Karpas-422 (cell line): ENCODE results near the gene TFIP11. TPM values are rescaled to one million over a fixed set of nuclear protein-coding genes. Genes with fewer than 3 reads are reported as not detected.

Source experiments
- DNase-seq: peaks from one replicate; pipeline ENCODE4 v3.0.0-alpha.2; 2015
- H2AFZ ChIP-seq: fragments of 200-600 bp; sonication (generic); 2 replicates; pipeline ENCODE4 v1.6.1; 2014; ENCODE audit warnings: antibody characterized with exemption, low read length, mixed read lengths
- H3K27ac ChIP-seq: fragments of 200-600 bp; sonication (generic); 2 replicates; pipeline ENCODE4 v1.5.1; 2014; ENCODE audit warnings: mild to moderate bottlenecking, low read length, moderate library complexity
- H3K27me3 ChIP-seq: fragments of 200-600 bp; sonication (generic); 2 replicates; pipeline ENCODE4 v1.6.1; 2014; ENCODE audit warnings: low read length, mixed read lengths
- H3K36me3 ChIP-seq: fragments of 200-600 bp; sonication (generic); 2 replicates; pipeline ENCODE4 v1.6.1; 2014; ENCODE audit warnings: low read length, mixed read lengths; ENCODE audit not compliant: insufficient read depth
- H3K4me1 ChIP-seq: fragments of 200-600 bp; sonication (generic); 2 replicates; pipeline ENCODE4 v1.6.1; 2014; ENCODE audit warnings: mild to moderate bottlenecking, low read length, mixed read lengths
- H3K4me2 ChIP-seq: fragments of 200-600 bp; sonication (generic); 2 replicates; pipeline ENCODE4 v1.6.1; 2014; ENCODE audit warnings: low read length, low read depth, mild to moderate bottlenecking; ENCODE audit not compliant: poor library complexity, severe bottlenecking
- H3K4me3 ChIP-seq: fragments of 200-600 bp; sonication (generic); 2 replicates; pipeline ENCODE4 v1.5.1; 2014; ENCODE audit warnings: mild to moderate bottlenecking, antibody characterized with exemption, low read length, mixed read lengths
- H3K79me2 ChIP-seq: fragments of 200-600 bp; sonication (generic); 2 replicates; pipeline ENCODE4 v1.6.1; 2014; ENCODE audit warnings: mild to moderate bottlenecking, low read length, mixed read lengths
- H3K9ac ChIP-seq: fragments of 200-600 bp; sonication (generic); 2 replicates; pipeline ENCODE4 v1.6.0; 2014; ENCODE audit warnings: low read length
- H3K9me2 ChIP-seq: fragments of 200-600 bp; sonication (generic), shearing (Covaris generic); replicated peaks from 2 replicates; pipeline ENCODE4 v1.6.0; 2014; ENCODE audit warnings: mild to moderate bottlenecking, low read length, moderate library complexity; ENCODE audit not compliant: insufficient read depth
- H3K9me3 ChIP-seq: fragments of 300-700, 200-600 bp; sonication (generic); 2 replicates; pipeline ENCODE4 v1.6.1; 2014; ENCODE audit warnings: low read length, mixed read lengths
- H4K20me1 ChIP-seq: fragments of 200-600 bp; sonication (generic); 2 replicates; pipeline ENCODE4 v1.6.1; 2014; ENCODE audit warnings: mild to moderate bottlenecking, antibody characterized with exemption, low read length, low read depth; ENCODE audit not compliant: insufficient read depth
- total RNA-seq: library from RNA; depleted of rRNA; stranded (reverse); fragments of >200 nt; shearing (Covaris generic); gene quantifications from 2 replicates; pipeline ENCODE4 v1.2.3, GENCODE V29; 2014; ENCODE audit warnings: low replicate concordance

The TFIP11 gene
- total RNA-seq, 1 experiment from 2014 or later: 46.0 TPM

GRCh38 chr22:26464312-26464711 is 48.0 kb downstream of the TFIP11 start:
- DNase-seq: no peak
- Histone ChIP-seq H3K27me3 (no peaks in the 10 kb centered on the region), H3K36me3 (peaks cover 37% of the 10 kb centered on the region; the same call in 1 of the 2 replicates), H3K9me2 (no peaks in the 10 kb centered on the region), H3K9ac (no peak overlapping the region), H3K79me2 (peaks cover 23% of the 10 kb centered on the region), H3K4me3 (no peak overlapping the region), H4K20me1 (no peaks in the 10 kb centered on the region), H3K27ac (no peak overlapping the region), H2AFZ (no peak overlapping the region), H3K4me1 (0 out of 2 replicates have a peak, but pooled peaks cover 7% of the 10 kb centered on the region), H3K4me2 (no peak overlapping the region), H3K9me3 (no peaks in the 10 kb centered on the region)

GRCh38 chr22:26463688-26464087 is 48.6 kb downstream of the TFIP11 start:
- Histone ChIP-seq H3K9me2 (no peaks in the 10 kb centered on the region), H3K79me2 (peaks cover 28% of the 10 kb centered on the region), H3K9me3 (no peaks in the 10 kb centered on the region), H3K27me3 (no peaks in the 10 kb centered on the region), H3K36me3 (peaks cover 32% of the 10 kb centered on the region; the same call in 1 of the 2 replicates), H3K4me1 (0 out of 2 replicates have a peak, but pooled peaks cover 7% of the 10 kb centered on the region), H2AFZ (no peak overlapping the region), H3K4me3 (no peak overlapping the region), H3K27ac (no peak overlapping the region), H3K4me2 (no peak overlapping the region), H4K20me1 (no peaks in the 10 kb centered on the region), H3K9ac (no peak overlapping the region)
- no peak for DNase-seq

GRCh38 chr22:26463101-26463661 is 49.1 kb downstream of the TFIP11 start:
- H3K9me2 ChIP-seq: no peaks in the 10 kb centered on the region
- H3K9ac ChIP-seq: no peak overlapping the region
- no peak for DNase-seq
- no peak overlapping the region for H3K4me3 ChIP-seq
- no peaks in the 10 kb centered on the region for H3K9me3 ChIP-seq
- no peak overlapping the region for H3K4me2 ChIP-seq
- peaks cover 28% of the 10 kb centered on the region; the same call in 1 of the 2 replicates for H3K36me3 ChIP-seq
- H3K79me2 ChIP-seq: peaks cover 28% of the 10 kb centered on the region
- no peaks in the 10 kb centered on the region for H3K27me3 ChIP-seq
- H3K4me1 ChIP-seq: 0 out of 2 replicates have a peak, but pooled peaks cover 7% of the 10 kb centered on the region
- H4K20me1 ChIP-seq: no peaks in the 10 kb centered on the region
- no peak overlapping the region for H2AFZ ChIP-seq
- no peak overlapping the region for H3K27ac ChIP-seq

GRCh38 chr22:26462641-26463040 is 49.6 kb downstream of the TFIP11 start:
- Histone ChIP-seq H3K4me3 (no peak overlapping the region), H3K4me1 (0 out of 2 replicates have a peak, but pooled peaks cover 7% of the 10 kb centered on the region), H2AFZ (no peak overlapping the region), H3K27me3 (no peaks in the 10 kb centered on the region), H3K79me2 (peaks cover 28% of the 10 kb centered on the region), H3K36me3 (peaks cover 26% of the 10 kb centered on the region; the same call in 1 of the 2 replicates), H4K20me1 (no peaks in the 10 kb centered on the region), H3K4me2 (no peak overlapping the region), H3K9ac (no peak overlapping the region), H3K9me2 (no peaks in the 10 kb centered on the region), H3K9me3 (no peaks in the 10 kb centered on the region), H3K27ac (no peak overlapping the region)
- DNase-seq: no peak

GRCh38 chr22:26462051-26462450 is 50.2 kb downstream of the TFIP11 start:
- no peaks in the 10 kb centered on the region for H4K20me1 ChIP-seq
- H3K79me2 ChIP-seq: peaks cover 28% of the 10 kb centered on the region
- H3K27me3 ChIP-seq: no peaks in the 10 kb centered on the region
- H3K36me3 ChIP-seq: peaks cover 26% of the 10 kb centered on the region; the same call in 1 of the 2 replicates
- H3K9ac ChIP-seq: no peak overlapping the region
- 0 out of 2 replicates have a peak, but pooled peaks cover 7% of the 10 kb centered on the region for H3K4me1 ChIP-seq
- H3K4me3 ChIP-seq: no peak overlapping the region
- no peaks in the 10 kb centered on the region for H3K9me3 ChIP-seq
- no peak overlapping the region for H3K4me2 ChIP-seq
- H2AFZ ChIP-seq: no peak overlapping the region
- DNase-seq: no peak
- H3K27ac ChIP-seq: no peak overlapping the region
- H3K9me2 ChIP-seq: no peaks in the 10 kb centered on the region

GRCh38 chr22:26461188-26461810 is 51.0 kb downstream of the TFIP11 start:
- no peak overlapping the region for H3K4me3 ChIP-seq
- H3K9me3 ChIP-seq: no peaks in the 10 kb centered on the region
- H3K27me3 ChIP-seq: no peaks in the 10 kb centered on the region
- H3K36me3 ChIP-seq: peaks cover 26% of the 10 kb centered on the region; the same call in 1 of the 2 replicates
- 0 out of 2 replicates have a peak, but pooled peaks cover 7% of the 10 kb centered on the region for H3K4me1 ChIP-seq
- no peaks in the 10 kb centered on the region for H3K9me2 ChIP-seq
- no peak overlapping the region for H3K9ac ChIP-seq
- no peak overlapping the region for H3K27ac ChIP-seq
- H3K79me2 ChIP-seq: peaks cover 28% of the 10 kb centered on the region
- no peak overlapping the region for H3K4me2 ChIP-seq
- no peak overlapping the region for H2AFZ ChIP-seq
- H4K20me1 ChIP-seq: no peaks in the 10 kb centered on the region
- DNase-seq: peak; percentile 67

- Histone ChIP-seq H3K9ac (no peak overlapping the region), H3K36me3 (peaks cover 28% of the 10 kb centered on the region), H3K9me3 (no peaks in the 10 kb centered on the region), H2AFZ (no peak overlapping the region), H3K4me1 (0 out of 2 replicates have a peak, but pooled peaks cover 7% of the 10 kb centered on the region), H3K4me3 (no peak overlapping the region), H3K27ac (no peak overlapping the region), H3K9me2 (no peaks in the 10 kb centered on the region), H3K4me2 (no peak overlapping the region), H3K27me3 (no peaks in the 10 kb centered on the region), H3K79me2 (peaks cover 28% of the 10 kb centered on the region), H4K20me1 (no peaks in the 10 kb centered on the region)
- no peak for DNase-seq
Observed at GRCh38 chr22:26460202-26460601, 52.1 kb downstream of the TFIP11 start.

GRCh38 chr22:26457661-26458272 is 54.5 kb downstream of the TFIP11 start:
- no peaks in the 10 kb centered on the region for H3K9me3 ChIP-seq
- H3K9me2 ChIP-seq: no peaks in the 10 kb centered on the region
- no peak overlapping the region for H2AFZ ChIP-seq
- H3K27ac ChIP-seq: no peak overlapping the region
- peaks cover 34% of the 10 kb centered on the region for H3K36me3 ChIP-seq
- H3K4me2 ChIP-seq: no peak overlapping the region
- H3K4me3 ChIP-seq: no peak overlapping the region
- peaks cover 28% of the 10 kb centered on the region for H3K79me2 ChIP-seq
- no peak for DNase-seq
- 0 out of 2 replicates have a peak, but pooled peaks cover 2% of the 10 kb centered on the region for H3K4me1 ChIP-seq
- H3K9ac ChIP-seq: no peak overlapping the region
- H4K20me1 ChIP-seq: no peaks in the 10 kb centered on the region
- no peaks in the 10 kb centered on the region for H3K27me3 ChIP-seq
